GM10248 (cell line): Measurements from ENCODE around the gene RNF148.

Experiments used
- CTCF ChIA-PET: fragments of 300-600 bp; sonication (Branson Sonifier 250); formaldehyde crosslinking; extraction: SDS; loops from one replicate; lab custom pipeline; 2021; ENCODE audit warnings: antibody characterized with exemption; lab: Yijun Ruan, JAX
- POLR2A ChIA-PET: fragments of 350-650 bp; sonication (Branson Sonifier 250); formaldehyde crosslinking; extraction: SDS; loops from one replicate; lab custom pipeline; 2020; ENCODE audit warnings: antibody characterized with exemption; lab: Yijun Ruan, JAX
- DNase-seq: peaks from one replicate; pipeline ENCODE4 v3.0.0; 2012; ENCODE audit errors: extremely low spot score
- TF ChIP-seq, protein P1 (sequence below): IDR thresholded peaks from 2 replicates; pipeline ENCODE4 v1.5.1; 2012; ENCODE audit warnings: mild to moderate bottlenecking, low read depth; ENCODE audit errors: extremely low read depth, missing control alignments, control extremely low read depth

Gene RNF148

DNA sequence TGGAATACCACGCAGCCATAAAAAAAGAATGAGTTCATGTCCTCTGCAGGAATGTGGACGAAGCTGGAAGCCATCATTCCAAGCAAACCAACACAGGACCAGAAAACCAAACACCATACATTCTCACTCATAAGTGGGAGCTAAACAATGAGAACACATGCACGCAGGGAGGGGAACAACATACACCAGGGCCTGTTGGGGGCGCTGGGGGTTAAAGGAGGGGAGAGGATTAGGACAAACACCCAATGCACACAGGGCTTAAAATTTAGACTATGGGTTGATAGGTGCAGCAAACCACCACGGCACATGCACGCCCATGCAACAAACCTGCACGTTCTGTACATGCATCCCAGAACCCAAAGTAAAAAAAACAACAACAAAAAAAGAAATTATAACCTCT lies 27.1 kb downstream of the RNF148 start:
- no peak for DNase-seq
- TF ChIP-seq, protein P1, sequence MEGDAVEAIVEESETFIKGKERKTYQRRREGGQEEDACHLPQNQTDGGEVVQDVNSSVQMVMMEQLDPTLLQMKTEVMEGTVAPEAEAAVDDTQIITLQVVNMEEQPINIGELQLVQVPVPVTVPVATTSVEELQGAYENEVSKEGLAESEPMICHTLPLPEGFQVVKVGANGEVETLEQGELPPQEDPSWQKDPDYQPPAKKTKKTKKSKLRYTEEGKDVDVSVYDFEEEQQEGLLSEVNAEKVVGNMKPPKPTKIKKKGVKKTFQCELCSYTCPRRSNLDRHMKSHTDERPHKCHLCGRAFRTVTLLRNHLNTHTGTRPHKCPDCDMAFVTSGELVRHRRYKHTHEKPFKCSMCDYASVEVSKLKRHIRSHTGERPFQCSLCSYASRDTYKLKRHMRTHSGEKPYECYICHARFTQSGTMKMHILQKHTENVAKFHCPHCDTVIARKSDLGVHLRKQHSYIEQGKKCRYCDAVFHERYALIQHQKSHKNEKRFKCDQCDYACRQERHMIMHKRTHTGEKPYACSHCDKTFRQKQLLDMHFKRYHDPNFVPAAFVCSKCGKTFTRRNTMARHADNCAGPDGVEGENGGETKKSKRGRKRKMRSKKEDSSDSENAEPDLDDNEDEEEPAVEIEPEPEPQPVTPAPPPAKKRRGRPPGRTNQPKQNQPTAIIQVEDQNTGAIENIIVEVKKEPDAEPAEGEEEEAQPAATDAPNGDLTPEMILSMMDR, result no peak
- ChIA-PET POLR2A (no interaction called here), CTCF (no interaction called here)

DNA sequence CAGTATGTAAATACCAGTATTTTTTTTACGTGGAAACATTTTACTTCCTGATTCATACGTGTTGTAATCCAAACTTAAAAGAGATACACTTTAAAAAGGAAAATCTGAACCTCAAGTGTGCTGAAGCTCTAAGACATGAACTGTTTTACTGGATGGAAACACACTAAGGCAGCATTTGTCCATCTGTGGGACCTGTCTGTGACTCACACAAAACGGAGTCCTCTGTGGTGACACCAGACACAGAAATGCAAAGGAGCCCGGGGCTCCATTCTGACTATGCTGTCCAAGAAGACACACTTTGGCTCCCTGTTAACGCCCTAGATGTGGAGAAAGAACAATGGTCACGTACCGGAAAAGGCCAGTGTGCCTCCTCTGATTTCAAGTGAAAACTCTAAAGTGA lies 27.7 kb downstream of the RNF148 start:
- ChIA-PET CTCF (no interaction called here), POLR2A (no interaction called here)
- DNase-seq, result no peak
- TF ChIP-seq, protein P1, result no peak

- ChIA-PET POLR2A (no interaction called here), CTCF (no interaction called here)
- TF ChIP-seq, protein P1, result no peak
- no peak for DNase-seq
Observed at GRCh38 chr7:122674502-122674901, 28.2 kb downstream of the RNF148 start.

DNA sequence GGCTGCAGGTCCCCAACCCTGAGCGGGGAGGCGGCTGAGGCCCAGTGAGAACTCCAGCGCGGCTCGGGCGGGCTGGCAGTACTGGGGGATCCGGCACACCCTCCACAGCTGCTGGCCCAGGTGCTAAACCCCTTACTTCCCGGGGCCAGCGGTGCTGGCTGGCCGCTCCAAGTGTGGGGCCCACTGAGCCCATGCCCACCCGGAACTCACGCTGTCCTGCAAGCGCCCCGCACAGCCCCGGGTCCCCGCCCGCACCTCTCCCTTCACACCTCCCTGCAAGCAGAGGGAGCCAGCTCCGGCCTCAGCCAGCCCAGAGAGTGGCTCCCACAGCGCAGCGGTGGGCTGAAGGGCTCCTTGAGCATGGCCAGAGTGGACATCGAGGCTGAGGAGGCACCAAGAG lies 28.8 kb downstream of the RNF148 start:
- ChIA-PET POLR2A (no interaction called here), CTCF (no interaction called here)
- TF ChIP-seq, protein P1, result no peak
- DNase-seq, result no peak

DNA sequence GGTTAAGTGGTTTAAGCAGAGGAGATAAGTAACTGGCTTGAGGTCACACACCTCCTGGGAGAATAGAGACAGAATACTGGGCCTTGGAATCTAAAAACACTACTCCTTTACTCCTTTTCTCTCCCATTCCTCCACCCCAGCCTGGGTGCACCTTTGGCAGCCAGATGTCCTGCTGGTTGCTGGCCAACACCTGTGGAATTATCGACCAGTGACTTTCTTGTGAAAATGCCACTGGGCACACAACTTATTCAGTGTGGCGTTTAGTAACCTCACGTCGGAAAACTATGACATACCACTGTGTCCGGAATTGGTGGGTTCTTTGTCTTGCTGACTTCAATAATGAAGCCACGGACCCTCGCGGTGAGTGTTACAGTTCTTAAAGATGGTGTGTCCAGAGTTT lies 30.2 kb downstream of the RNF148 start:
- DNase-seq, result no peak
- CTCF ChIA-PET, result no interaction called here
- POLR2A ChIA-PET, result no interaction called here
- TF ChIP-seq, protein P1, result no peak

DNA sequence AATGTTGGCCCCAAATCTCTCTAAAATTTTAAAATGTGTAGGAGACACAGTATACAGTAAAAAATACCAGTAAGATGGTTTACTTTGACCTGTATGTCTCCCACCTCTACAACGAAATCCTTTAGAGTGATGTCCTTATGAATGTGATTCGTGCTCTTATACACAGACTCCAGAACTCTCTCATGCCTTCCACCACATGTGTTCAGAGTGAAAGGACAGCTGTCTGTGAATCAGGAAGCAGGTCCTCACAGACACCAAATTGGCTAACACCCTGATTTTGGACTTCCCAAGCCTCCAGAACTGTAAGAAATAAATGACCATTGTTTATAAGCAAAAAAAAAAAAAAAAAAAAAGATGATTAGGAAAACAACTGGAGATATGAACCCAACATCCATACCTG lies 39.0 kb downstream of the RNF148 start:
- CTCF ChIA-PET, result interaction anchor here (1.9 kb wide), 2 partner anchors 10 to 13 kb away, joined by 4 to 6 read pairs; no protein-coding TSS in a partner anchor
- no peak for DNase-seq
- POLR2A ChIA-PET, result no interaction called here
- TF ChIP-seq, protein P1, result no peak

DNA sequence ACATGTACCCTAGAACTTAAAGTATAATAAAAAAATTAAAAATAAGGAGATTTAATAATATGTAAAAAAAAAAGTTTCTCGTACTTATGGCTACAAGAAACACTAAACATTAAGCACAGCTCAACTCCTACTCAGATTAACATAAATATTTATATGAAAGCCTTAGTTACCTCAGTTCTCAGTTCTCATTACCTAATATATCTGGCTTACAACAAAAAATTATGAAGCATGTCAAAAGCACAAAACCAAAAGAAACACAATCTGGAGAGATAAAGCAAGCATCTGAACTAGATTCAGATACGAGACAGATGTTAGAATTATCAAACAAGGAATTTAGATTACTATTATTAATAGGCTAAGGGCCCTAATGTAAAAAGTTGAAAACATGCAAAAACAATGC lies 43.9 kb downstream of the RNF148 start:
- TF ChIP-seq, protein P1, result no peak
- CTCF ChIA-PET, result no interaction called here
- no peak for DNase-seq
- POLR2A ChIA-PET, result no interaction called here
